GM12801 (cell line): ENCODE results near the gene SH3D21.

Experiments used
- CTCF ChIP-seq: IDR thresholded peaks from one replicate; pipeline ENCODE4 v1.5.1; 2011; ENCODE audit warnings: control low read depth; ENCODE audit not compliant: insufficient read length; ENCODE audit errors: extremely low read depth

The SH3D21 gene

GRCh38 chr1:36352910-36353878 lies 47.0 kb downstream of the SH3D21 start:
- no peak for TF ChIP-seq CTCF

DNA sequence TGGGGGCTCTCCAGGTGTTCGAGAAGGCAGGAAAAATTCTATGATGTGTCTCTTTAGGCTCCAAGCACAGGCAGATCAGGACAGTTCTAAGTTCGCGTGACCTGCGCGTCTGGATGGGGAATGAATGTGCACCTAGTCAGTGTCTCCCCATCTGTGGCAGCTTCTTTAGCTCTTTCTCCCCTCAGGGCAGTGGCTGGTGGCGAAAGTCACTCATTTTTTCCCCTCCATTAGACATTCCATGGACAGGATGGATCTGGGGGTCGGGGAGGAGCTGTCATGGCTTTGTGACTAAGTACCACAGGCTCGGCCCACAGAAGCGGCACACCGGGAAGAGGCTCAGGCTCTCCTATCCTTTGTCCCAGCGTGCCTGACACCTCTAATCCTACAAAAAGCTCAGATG lies 48.3 kb downstream of the SH3D21 start:
- TF ChIP-seq CTCF, result no peak

DNA sequence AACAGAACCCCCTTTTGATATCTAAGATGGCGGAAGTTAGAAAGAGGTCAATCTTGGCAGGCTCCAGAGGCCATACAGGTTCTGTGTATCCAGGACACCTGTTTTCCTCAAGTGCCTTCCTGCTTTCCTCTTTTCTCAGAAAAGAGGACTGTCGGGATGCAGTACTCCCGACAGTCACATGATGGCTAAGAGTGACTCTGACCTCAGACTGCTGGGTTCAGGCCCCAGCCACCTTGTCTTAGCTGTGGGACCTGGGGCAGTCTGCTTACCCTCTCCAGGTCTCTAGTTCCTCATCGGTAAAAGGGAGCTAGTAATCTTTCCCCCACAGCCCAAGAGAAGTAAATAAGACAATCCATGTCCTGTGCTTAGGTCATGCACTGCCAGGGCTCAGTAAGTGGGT lies 49.6 kb downstream of the SH3D21 start:
- no peak for TF ChIP-seq CTCF

DNA sequence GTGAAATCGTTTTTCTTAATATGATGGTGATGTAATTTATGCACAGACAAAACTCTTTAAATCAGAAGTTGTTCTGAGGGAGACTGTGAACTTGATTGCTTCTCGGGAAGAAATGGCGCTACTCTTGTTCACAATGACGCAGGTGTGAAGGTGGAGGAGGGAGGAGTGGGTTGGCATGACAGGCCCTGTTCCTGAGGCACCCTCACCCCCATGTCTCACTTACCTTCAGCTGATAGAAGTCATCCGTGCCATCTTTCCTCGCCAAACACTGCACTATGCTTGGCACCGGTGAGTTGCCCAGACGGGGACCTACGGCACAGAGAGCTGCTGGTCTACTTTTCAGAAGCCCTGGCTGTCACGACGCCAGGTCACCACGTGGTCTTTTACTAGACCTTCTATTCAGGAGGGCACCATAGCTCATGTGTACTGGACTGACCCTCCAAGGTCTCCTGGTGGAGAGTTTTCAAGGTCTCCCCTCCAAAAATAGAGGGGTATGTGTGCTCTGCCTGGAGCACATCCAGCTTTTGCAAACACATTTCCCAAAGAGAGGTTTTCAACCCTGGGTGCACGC lies 52.4 kb downstream of the SH3D21 start:
- TF ChIP-seq CTCF, result no peak

GRCh38 chr1:36359383-36359782 lies 53.2 kb downstream of the SH3D21 start:
- TF ChIP-seq CTCF, result no peak

- no peak for TF ChIP-seq CTCF
These were observed 53.9 kb downstream of the SH3D21 start for GRCh38 chr1:36359911-36360550.

GRCh38 chr1:36365381-36365780 lies 59.2 kb downstream of the SH3D21 start:
- TF ChIP-seq CTCF, result no peak
